Sigmoid colon (tissue), 7 donors: ENCODE data around the gene PKHD1. TPM values are rescaled to one million over a fixed set of nuclear protein-coding genes. Genes with fewer than 3 reads are reported as not detected.

Source experiments
- DNase-seq: peaks from one replicate; pipeline ENCODE4 v3.0.0-alpha.2; 2019
- H3K27ac ChIP-seq, 4 donors: fragments of 200-600 bp; sonication (generic); one replicate each; pipeline ENCODE4 v1.5.1; 2016 to 2019; ENCODE audit warnings: mild to moderate bottlenecking in 1 of 4
- H3K27me3 ChIP-seq, 3 donors: fragments of 200-600 bp; sonication (generic); one replicate each; pipeline ENCODE4 v1.5.1; 2019; ENCODE audit warnings: mild to moderate bottlenecking in 1 of 3
- H3K36me3 ChIP-seq, 4 donors: fragments of 200-600 bp; sonication (generic); one replicate each; pipeline ENCODE4 v1.5.1; 2016 to 2019
- H3K4me1 ChIP-seq, 4 donors: fragments of 200-600 bp; sonication (generic); one replicate each; pipeline ENCODE4 v1.5.1; 2017 to 2019
- H3K4me3 ChIP-seq, 4 donors: fragments of 200-600 bp; sonication (generic); one replicate each; pipeline ENCODE4 v1.5.1; 2017 to 2019; ENCODE audit warnings: mild to moderate bottlenecking in 2 of 4, moderate library complexity in 1 of 4
- H3K9me3 ChIP-seq, 4 donors: fragments of 200-600 bp in 3 of 4; sonication (generic) in 3 of 4; one replicate each; pipeline versions ENCODE4 v1.5.1 to v1.6.1; 2013 to 2019
- EP300 ChIP-seq, 4 donors: sonication (generic); formaldehyde crosslinking; IDR thresholded peaks; one replicate each; pipeline ENCODE4 v1.6.1; 2017; ENCODE audit warnings: antibody characterized with exemption in 4 of 4
- POLR2A ChIP-seq, 2 donors: fragments of 450-650 bp; IDR thresholded peaks; one replicate each; pipeline ENCODE4 v1.6.1; 2016; ENCODE audit warnings: antibody characterized with exemption in 2 of 2, mild to moderate bottlenecking in 2 of 2, moderate library complexity in 2 of 2
- POLR2AphosphoS5 ChIP-seq, 4 donors: sonication (generic); formaldehyde crosslinking; IDR thresholded peaks; one replicate each; pipeline ENCODE4 v1.6.1; 2017; ENCODE audit warnings: antibody characterized with exemption in 4 of 4
- WGBS, 2 donors: extraction: QIAGEN DNeasy Blood & Tissue Kit; methylation state at CpG; one replicate each; pipeline ENCODE4 v1.1.7; 2013; 5-methylcytosine and 5-hydroxymethylcytosine counted together
- intact Hi-C: fragments of 100-400 bp; cut with DNase I; formaldehyde crosslinking; loops from one replicate; pipeline ENCODE4 v1.15.1; 2023
- polyA plus RNA-seq, 3 donors: library from polyadenylated mRNA; stranded (reverse); fragments of 200-250 nt; gene quantifications; one replicate each; pipeline ENCODE4 v1.2.3, GENCODE V29; 2013
- total RNA-seq, 4 donors: library from RNA; depleted of rRNA; stranded (reverse); fragments of >200 nt; gene quantifications; one replicate each; pipeline ENCODE4 v1.1.0, GENCODE V29; 2016
- TF ChIP-seq, protein P1 (sequence below), 4 experiments: fragments of 450-650 bp in 3 of 4; fragments of 200-600 bp in 1 of 4; IDR thresholded peaks; one replicate each; pipeline ENCODE4 v1.5.1; 2016 to 2019; ENCODE audit warnings: antibody characterized with exemption in 4 of 4, mild to moderate bottlenecking in 3 of 4, moderate library complexity in 2 of 4
- donor health status: healthy with polysubstance abuse.
- donor health status: Bipolar disorder and iron deficiency.
- donor health status: healthy.

The PKHD1 gene
- total and polyA plus RNA-seq, 7 donors = under 0.01 to 0.66 (median under 0.01) TPM; not detected in 2

- no peaks in the 10 kb centered on the region for H3K36me3 ChIP-seq
- DNase-seq = no peak
- intact Hi-C loops = no loop called here
- peaks cover 0 to 2% (median 0%) of the 10 kb centered on the region in 4 donors for H3K9me3 ChIP-seq
- TF ChIP-seq, protein P1, sequence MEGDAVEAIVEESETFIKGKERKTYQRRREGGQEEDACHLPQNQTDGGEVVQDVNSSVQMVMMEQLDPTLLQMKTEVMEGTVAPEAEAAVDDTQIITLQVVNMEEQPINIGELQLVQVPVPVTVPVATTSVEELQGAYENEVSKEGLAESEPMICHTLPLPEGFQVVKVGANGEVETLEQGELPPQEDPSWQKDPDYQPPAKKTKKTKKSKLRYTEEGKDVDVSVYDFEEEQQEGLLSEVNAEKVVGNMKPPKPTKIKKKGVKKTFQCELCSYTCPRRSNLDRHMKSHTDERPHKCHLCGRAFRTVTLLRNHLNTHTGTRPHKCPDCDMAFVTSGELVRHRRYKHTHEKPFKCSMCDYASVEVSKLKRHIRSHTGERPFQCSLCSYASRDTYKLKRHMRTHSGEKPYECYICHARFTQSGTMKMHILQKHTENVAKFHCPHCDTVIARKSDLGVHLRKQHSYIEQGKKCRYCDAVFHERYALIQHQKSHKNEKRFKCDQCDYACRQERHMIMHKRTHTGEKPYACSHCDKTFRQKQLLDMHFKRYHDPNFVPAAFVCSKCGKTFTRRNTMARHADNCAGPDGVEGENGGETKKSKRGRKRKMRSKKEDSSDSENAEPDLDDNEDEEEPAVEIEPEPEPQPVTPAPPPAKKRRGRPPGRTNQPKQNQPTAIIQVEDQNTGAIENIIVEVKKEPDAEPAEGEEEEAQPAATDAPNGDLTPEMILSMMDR (IDR thresholded peaks at IDR 0.05) = no peak
- TF ChIP-seq POLR2A (IDR thresholded peaks at IDR 0.05) (no peak), EP300 (IDR thresholded peaks at IDR 0.05) (no peak), POLR2AphosphoS5 (IDR thresholded peaks at IDR 0.05) (no peak)
- H3K27me3 ChIP-seq = no peaks in the 10 kb centered on the region
- no peak overlapping the region for H3K27ac ChIP-seq
- H3K4me3 ChIP-seq = no peak overlapping the region
- peaks cover 0 to 11% (median 5%) of the 10 kb centered on the region in 4 donors for H3K4me1 ChIP-seq
These were observed 46.3 kb downstream of the PKHD1 start for GRCh38 chr6:52041134-52041533.

- Histone ChIP-seq H3K9me3 (no peaks in the 10 kb centered on the region), H3K4me1 (no peaks in the 10 kb centered on the region), H3K27ac (no peak overlapping the region), H3K4me3 (no peak overlapping the region), H3K27me3 (no peaks in the 10 kb centered on the region), H3K36me3 (no peaks in the 10 kb centered on the region)
- TF ChIP-seq EP300 (IDR thresholded peaks at IDR 0.05) (no peak), POLR2A (IDR thresholded peaks at IDR 0.05) (no peak), POLR2AphosphoS5 (IDR thresholded peaks at IDR 0.05) (no peak)
- TF ChIP-seq, protein P1 (IDR thresholded peaks at IDR 0.05) = no peak
- DNase-seq = no peak
- 56 to 61% methylated on average over 2 of the region's 2 CpGs for WGBS, 2 donors
- intact Hi-C loops = no loop called here
These were observed 59.7 kb downstream of the PKHD1 start for GRCh38 chr6:52027699-52028098.

DNA sequence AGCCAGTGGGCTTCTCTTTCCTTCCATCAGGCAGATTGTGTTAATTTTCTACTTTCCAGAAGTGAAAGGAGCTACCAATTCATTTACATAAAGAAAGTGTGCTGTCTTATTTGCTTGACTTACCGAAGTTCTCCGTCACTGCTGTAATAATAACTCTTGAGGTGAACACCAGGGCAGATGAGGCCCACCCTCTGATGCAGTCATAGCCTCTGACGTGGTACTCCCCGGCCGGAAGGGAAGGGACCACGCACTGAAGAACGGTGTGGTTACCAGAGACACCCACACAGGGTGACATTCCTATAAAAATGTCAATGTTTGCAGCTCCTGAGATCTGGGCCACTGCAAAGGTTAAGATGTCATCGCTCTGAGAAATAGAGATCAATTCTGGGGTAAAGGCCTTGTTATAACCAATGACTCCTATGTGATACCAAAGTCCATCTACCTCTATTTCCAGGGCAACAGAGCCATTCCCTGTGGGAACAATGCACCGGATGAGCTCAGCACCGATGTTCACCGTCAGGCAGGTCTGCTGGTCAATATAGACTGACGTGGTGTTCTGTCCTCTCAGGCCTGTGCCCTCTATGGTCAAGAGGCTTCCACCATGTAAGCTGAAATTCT, 62.9 kb downstream of the PKHD1 start:
- intact Hi-C loops = no loop called here
- no peak overlapping the region for H3K27ac ChIP-seq

DNA sequence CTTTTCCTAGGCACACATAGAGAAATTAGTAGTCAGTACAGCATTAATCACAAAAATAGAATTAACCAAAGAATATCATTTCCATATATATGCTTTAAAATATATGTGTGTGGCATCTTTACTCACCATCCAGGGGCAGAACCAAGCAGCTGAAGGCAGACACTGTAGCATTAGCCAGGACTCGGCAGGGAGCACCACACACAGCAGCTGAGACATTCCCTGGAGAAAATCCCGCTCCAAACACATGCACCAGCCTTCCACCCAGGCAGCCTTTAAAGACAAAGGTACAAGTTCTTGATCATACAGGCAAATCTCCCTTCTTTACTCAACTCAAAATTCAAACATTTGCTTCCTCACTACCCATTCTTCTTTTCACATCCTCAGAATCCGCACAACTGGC, 64.7 kb downstream of the PKHD1 start:
- TF ChIP-seq POLR2A (IDR thresholded peaks at IDR 0.05) (no peak), EP300 (IDR thresholded peaks at IDR 0.05) (no peak), POLR2AphosphoS5 (IDR thresholded peaks at IDR 0.05) (no peak)
- TF ChIP-seq, protein P1 (IDR thresholded peaks at IDR 0.05) = no peak
- H3K4me1 ChIP-seq = peaks cover 0 to 20% (median 10%) of the 10 kb centered on the region in 4 donors
- H3K27me3 ChIP-seq = no peaks in the 10 kb centered on the region
- no peaks in the 10 kb centered on the region for H3K9me3 ChIP-seq
- intact Hi-C loops = no loop called here
- no peak overlapping the region for H3K4me3 ChIP-seq
- H3K27ac ChIP-seq = no peak overlapping the region
- no peak for DNase-seq
- 78 to 86% methylated on average over 3 of the region's 3 CpGs for WGBS, 2 donors
- no peaks in the 10 kb centered on the region for H3K36me3 ChIP-seq

More for the DNA sequence above, 62.9 kb downstream of the PKHD1 start:
- 89 to 90% methylated on average over 12 of the region's 12 CpGs for WGBS, 2 donors
- no peaks in the 10 kb centered on the region for H3K27me3 ChIP-seq
- no peak for DNase-seq
- no peaks in the 10 kb centered on the region for H3K9me3 ChIP-seq
- no peaks in the 10 kb centered on the region for H3K36me3 ChIP-seq
- peaks cover 0 to 11% (median 5%) of the 10 kb centered on the region in 4 donors for H3K4me1 ChIP-seq
- no peak for TF ChIP-seq EP300 (IDR thresholded peaks at IDR 0.05)
- H3K4me3 ChIP-seq = no peak overlapping the region

GRCh38 chr6:52020945-52021570, 66.4 kb downstream of the PKHD1 start:
- Histone ChIP-seq H3K4me3 (no peak overlapping the region), H3K27me3 (no peaks in the 10 kb centered on the region), H3K4me1 (peaks cover 0 to 26% (median 10%) of the 10 kb centered on the region in 4 donors), H3K27ac (no peak overlapping the region), H3K9me3 (no peaks in the 10 kb centered on the region), H3K36me3 (no peaks in the 10 kb centered on the region)
- no peak for TF ChIP-seq POLR2A (IDR thresholded peaks at IDR 0.05)
- TF ChIP-seq, protein P1 (IDR thresholded peaks at IDR 0.05) = peak; percentile 53 to 84 (median 60)
- WGBS, 2 donors = 84 to 94% methylated on average over 2 of the region's 2 CpGs
- intact Hi-C loops = loop anchor here (1.0 to 2.0 kb wide), 3 partner anchors 62 to 1204 kb away; no protein-coding TSS in a partner anchor
- no peak for DNase-seq
